ENCODE results near the gene LENG1. TPM values are rescaled to one million over a fixed set of nuclear protein-coding genes. Genes with fewer than 3 reads are reported as not detected.

Gene LENG1
- total RNA-seq, 2 donors from 2014 or later: 3.6 to 4.0 TPM

DNA sequence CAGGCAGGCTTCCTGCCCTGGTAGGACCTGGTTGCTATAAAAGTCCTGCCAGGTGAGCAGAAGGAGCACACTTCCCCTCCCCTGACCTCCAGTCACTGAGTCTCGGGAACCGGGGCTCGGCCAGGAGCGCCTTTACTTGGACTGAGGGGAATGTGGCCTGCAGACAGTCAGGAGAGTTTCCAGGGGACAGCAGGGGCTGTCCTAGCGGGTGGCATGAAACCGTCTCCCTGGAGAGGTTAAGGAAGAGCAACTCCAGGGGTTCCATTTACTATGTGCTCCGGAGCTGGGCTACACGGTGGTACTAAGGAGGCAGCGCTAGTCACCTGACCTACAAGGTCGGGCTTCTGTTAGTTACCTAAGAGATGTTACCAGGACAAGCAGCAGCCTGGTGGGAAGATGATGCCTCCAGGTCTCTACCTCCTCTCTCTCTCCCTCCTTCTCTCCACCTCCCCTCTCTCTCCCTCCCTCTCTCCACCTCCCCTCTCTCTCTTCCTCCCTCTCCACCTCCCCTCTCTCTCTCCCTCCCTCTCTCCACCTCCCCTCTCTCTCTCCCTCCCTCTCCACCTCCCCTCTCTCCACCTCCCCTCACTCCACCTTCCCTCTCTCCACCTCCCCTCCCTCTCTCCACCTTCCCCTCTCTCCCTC is 26.1 kb downstream of the LENG1 start:
- Mint-ChIP-seq H3K4me1 (peaks cover 7% of the 10 kb centered on the region), H3K27me3 (ENCODE audit: insufficient read depth) (no peaks in the 10 kb centered on the region), H3K36me3 (ENCODE audit: low read depth) (peaks cover 28% of the 10 kb centered on the region), H3K27ac (no peak overlapping the region), H3K4me3 (no peak overlapping the region), H3K9me3 (peaks cover 8% of the 10 kb centered on the region)
- Histone ChIP-seq H3K36me3 (ENCODE audit: control insufficient read depth, insufficient read depth, low read length) (peaks cover 23% of the 10 kb centered on the region), H3K9ac (ENCODE audit: extremely low read depth, low read length, poor library complexity, severe bottlenecking) (no peak overlapping the region), H3K27me3 (ENCODE audit: control insufficient read depth, insufficient read depth, low read length, poor library complexity, severe bottlenecking) (no peaks in the 10 kb centered on the region), H3K9me3 (ENCODE audit: control insufficient read depth, low read length) (peaks cover 5% of the 10 kb centered on the region), H3K4me3 (ENCODE audit: low read length) (no peak overlapping the region), H3K4me1 (ENCODE audit: control insufficient read depth, insufficient read depth, low read length) (no peaks in the 10 kb centered on the region), H3K27ac (ENCODE audit: low read depth, low read length) (no peak overlapping the region)
- TF ChIP-seq, protein P1, sequence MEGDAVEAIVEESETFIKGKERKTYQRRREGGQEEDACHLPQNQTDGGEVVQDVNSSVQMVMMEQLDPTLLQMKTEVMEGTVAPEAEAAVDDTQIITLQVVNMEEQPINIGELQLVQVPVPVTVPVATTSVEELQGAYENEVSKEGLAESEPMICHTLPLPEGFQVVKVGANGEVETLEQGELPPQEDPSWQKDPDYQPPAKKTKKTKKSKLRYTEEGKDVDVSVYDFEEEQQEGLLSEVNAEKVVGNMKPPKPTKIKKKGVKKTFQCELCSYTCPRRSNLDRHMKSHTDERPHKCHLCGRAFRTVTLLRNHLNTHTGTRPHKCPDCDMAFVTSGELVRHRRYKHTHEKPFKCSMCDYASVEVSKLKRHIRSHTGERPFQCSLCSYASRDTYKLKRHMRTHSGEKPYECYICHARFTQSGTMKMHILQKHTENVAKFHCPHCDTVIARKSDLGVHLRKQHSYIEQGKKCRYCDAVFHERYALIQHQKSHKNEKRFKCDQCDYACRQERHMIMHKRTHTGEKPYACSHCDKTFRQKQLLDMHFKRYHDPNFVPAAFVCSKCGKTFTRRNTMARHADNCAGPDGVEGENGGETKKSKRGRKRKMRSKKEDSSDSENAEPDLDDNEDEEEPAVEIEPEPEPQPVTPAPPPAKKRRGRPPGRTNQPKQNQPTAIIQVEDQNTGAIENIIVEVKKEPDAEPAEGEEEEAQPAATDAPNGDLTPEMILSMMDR (conservative IDR thresholded peaks at IDR 0.05): no peak
- WGBS, 2 experiments (ENCODE audit: insufficient coverage in 1 of 2, insufficient read length in 1 of 2): 90 to 95% methylated on average over 9 to 10 of the region's 10 CpGs
- peak; percentile 90 for DNase-seq

- Histone ChIP-seq H3K4me1 (ENCODE audit: control insufficient read depth, insufficient read depth, low read length) (no peaks in the 10 kb centered on the region), H3K4me3 (ENCODE audit: low read length) (no peak overlapping the region), H3K36me3 (ENCODE audit: control insufficient read depth, insufficient read depth, low read length) (peaks cover 49% of the 10 kb centered on the region), H3K27ac (ENCODE audit: low read depth, low read length) (no peak overlapping the region), H3K27me3 (ENCODE audit: control insufficient read depth, insufficient read depth, low read length, poor library complexity, severe bottlenecking) (no peaks in the 10 kb centered on the region), H3K9me3 (ENCODE audit: control insufficient read depth, low read length) (peaks cover 5% of the 10 kb centered on the region), H3K9ac (ENCODE audit: extremely low read depth, low read length, poor library complexity, severe bottlenecking) (no peak overlapping the region)
- DNase-seq: no peak
- Mint-ChIP-seq H3K9me3 (peaks cover 7% of the 10 kb centered on the region), H3K27me3 (ENCODE audit: insufficient read depth) (no peaks in the 10 kb centered on the region), H3K4me1 (no peaks in the 10 kb centered on the region), H3K27ac (no peak overlapping the region), H3K36me3 (ENCODE audit: low read depth) (peaks cover 56% of the 10 kb centered on the region), H3K4me3 (no peak overlapping the region)
- 95% methylated on average over 14 to 20 of the region's 20 CpGs for WGBS, 2 experiments (ENCODE audit: insufficient coverage in 1 of 2, insufficient read length in 1 of 2)
- TF ChIP-seq, protein P1 (conservative IDR thresholded peaks at IDR 0.05): no peak
Measured at GRCh38 chr19:54129617-54129996, 29.9 kb downstream of the LENG1 start.

DNA sequence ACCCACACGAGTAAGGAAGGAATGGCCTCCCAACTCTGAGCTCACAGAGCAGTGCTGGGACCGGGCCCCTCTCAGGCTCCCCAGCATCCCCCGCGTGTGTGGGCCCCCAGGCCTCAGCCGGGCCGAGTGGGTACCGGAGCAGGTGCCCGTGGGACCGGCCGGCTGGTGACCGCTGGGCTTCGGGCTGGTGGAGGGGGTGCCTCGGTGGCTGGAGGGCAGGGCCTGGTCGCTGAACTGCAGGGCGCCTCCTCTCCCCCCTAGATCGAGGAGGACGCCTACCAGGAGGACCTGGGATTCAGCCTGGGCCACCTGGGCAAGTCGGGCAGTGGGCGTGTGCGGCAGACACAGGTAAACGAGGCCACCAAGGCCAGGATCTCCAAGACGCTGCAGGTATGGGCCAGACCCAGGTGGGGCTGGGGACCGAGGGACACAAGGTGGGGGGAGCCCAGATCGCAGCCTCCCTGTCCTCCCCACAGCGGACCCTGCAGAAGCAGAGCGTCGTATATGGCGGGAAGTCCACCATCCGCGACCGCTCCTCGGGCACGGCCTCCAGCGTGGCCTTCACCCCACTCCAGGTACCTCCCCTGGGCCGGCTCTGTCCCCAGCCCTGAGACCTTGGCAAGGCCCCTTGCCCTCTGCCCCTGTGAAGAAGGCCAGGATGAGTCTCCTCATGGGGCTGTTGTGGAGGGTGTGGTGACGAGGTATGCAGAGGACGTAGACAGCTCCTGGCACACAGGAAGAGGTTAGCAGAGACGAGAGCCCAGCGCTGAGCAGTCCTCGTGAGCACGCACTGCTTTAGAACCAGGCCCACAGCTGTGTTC is 30.5 kb downstream of the LENG1 start:
- no peaks in the 10 kb centered on the region for H3K4me1 Mint-ChIP-seq
- WGBS, 2 experiments (ENCODE audit: insufficient coverage in 1 of 2, insufficient read length in 1 of 2): 96 to 99% methylated on average over 16 to 41 of the region's 41 CpGs

More for the DNA sequence above, 30.5 kb downstream of the LENG1 start:
- no peak overlapping the region for H3K9ac ChIP-seq (ENCODE audit: extremely low read depth, low read length, poor library complexity, severe bottlenecking)
- Mint-ChIP-seq H3K27ac (no peak overlapping the region), H3K27me3 (ENCODE audit: insufficient read depth) (no peaks in the 10 kb centered on the region), H3K9me3 (peaks cover 2% of the 10 kb centered on the region), H3K36me3 (ENCODE audit: low read depth) (peaks cover 56% of the 10 kb centered on the region), H3K4me3 (no peak overlapping the region)
- H3K27ac ChIP-seq (ENCODE audit: low read depth, low read length): no peak overlapping the region
- no peaks in the 10 kb centered on the region for H3K4me1 ChIP-seq (ENCODE audit: control insufficient read depth, insufficient read depth, low read length)
- peaks cover 51% of the 10 kb centered on the region for H3K36me3 ChIP-seq (ENCODE audit: control insufficient read depth, insufficient read depth, low read length)
- H3K27me3 ChIP-seq (ENCODE audit: control insufficient read depth, insufficient read depth, low read length, poor library complexity, severe bottlenecking): no peaks in the 10 kb centered on the region
- no peak for DNase-seq
- TF ChIP-seq, protein P1 (conservative IDR thresholded peaks at IDR 0.05): no peak
- H3K4me3 ChIP-seq (ENCODE audit: low read length): no peak overlapping the region
- peaks cover 5% of the 10 kb centered on the region for H3K9me3 ChIP-seq (ENCODE audit: control insufficient read depth, low read length)

Data from endodermal cell (in vitro differentiated cells).